Measurements from ENCODE around the gene NSF. TPM values are rescaled to one million over a fixed set of nuclear protein-coding genes. Genes with fewer than 3 reads are reported as not detected.
"Not testable (repeated sequence)": the region's sequence is repeated elsewhere in the genome, so short reads cannot be mapped to it uniquely, and the experiment has no call there.

Gene NSF
- total RNA-seq, 4 donors from 2014 or later = 20.9 to 30.8 (median 24.5) TPM

DNA sequence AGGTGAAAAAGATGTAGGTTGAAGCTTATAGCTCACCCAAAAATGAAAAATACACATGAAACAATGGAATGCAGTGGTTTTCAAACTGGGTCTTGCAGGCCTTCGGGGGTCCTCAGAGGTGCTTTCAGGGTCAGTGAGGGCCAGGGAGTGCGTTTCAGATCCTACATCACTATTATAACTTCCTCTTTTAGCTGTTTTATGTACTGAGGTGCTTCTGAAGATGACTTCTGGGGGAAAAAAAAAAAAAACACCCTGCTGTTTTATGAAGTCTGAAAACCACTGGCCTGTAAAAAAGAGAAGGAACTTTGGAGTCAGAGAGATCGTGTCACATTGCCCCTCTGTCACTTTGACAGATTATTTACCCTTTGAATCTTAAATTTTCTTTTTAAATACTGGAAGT is 102.8 kb downstream of the NSF start:
- H3K9me3 ChIP-seq; H3K27ac ChIP-seq; H3K36me3 ChIP-seq; DNase-seq; H3K4me3 ChIP-seq; intact Hi-C loops (cut with DNase I); H3K27me3 ChIP-seq; H3K4me1 ChIP-seq: not testable (repeated sequence)
- WGBS, 2 donors = 79 to 93% methylated on average over 2 to 3 of the region's 3 CpGs

DNA sequence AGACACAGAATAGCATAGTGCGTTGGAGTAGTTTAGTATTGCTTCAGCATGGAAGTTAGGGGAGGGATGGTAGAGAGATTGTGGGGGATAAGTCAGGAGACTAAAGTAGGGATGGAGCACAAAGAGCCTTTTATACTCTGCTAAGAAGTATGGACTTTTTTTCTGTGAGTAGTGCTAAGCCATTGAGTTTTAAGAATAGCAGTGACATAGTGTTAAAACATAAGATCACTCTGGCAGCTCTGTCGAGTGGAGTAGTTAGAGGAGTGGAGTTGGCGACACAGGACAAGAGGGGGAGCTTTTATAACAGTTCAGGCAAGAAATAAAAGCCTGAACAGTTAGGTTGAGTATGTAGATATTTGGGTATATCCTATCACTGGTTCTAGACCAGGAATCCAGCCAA is 106.1 kb downstream of the NSF start:
- DNase-seq; H3K27ac ChIP-seq; H3K9me3 ChIP-seq; H3K4me3 ChIP-seq; H3K4me1 ChIP-seq; H3K36me3 ChIP-seq; H3K27me3 ChIP-seq; intact Hi-C loops (cut with DNase I): not testable (repeated sequence)
- WGBS, 2 donors = no CpG with 5 or more reads among the region's 3 CpGs

GRCh38 chr17:46699014-46699413 is 108.5 kb downstream of the NSF start:
- H3K4me3 ChIP-seq; H3K9me3 ChIP-seq; H3K27me3 ChIP-seq; H3K4me1 ChIP-seq; H3K27ac ChIP-seq; H3K36me3 ChIP-seq; intact Hi-C loops (cut with DNase I); DNase-seq: not testable (repeated sequence)
- no CpG with 5 or more reads among the region's 2 CpGs for WGBS, 2 donors

- no peaks in the 10 kb centered on the region for H3K27me3 ChIP-seq
- H3K36me3 ChIP-seq = peaks cover 0 to 53% (median 5%) of the 10 kb centered on the region in 3 donors
- DNase-seq = no peak
- no peak overlapping the region for H3K4me3 ChIP-seq
- H3K4me1 ChIP-seq = peaks cover 0 to 14% (median 0%) of the 10 kb centered on the region in 3 donors
- intact Hi-C loops (cut with DNase I) = no loop called here
- no peak overlapping the region for H3K27ac ChIP-seq
- 89 to 93% methylated on average over 1 to 4 of the region's 4 CpGs for WGBS, 2 donors
- TF ChIP-seq POLR2A (IDR thresholded peaks at IDR 0.05) (no peak), CTCF (IDR thresholded peaks at IDR 0.05) (no peak)
- H3K9me3 ChIP-seq = no peaks in the 10 kb centered on the region
These were observed 127.5 kb downstream of the NSF start for GRCh38 chr17:46717999-46718398.

DNA sequence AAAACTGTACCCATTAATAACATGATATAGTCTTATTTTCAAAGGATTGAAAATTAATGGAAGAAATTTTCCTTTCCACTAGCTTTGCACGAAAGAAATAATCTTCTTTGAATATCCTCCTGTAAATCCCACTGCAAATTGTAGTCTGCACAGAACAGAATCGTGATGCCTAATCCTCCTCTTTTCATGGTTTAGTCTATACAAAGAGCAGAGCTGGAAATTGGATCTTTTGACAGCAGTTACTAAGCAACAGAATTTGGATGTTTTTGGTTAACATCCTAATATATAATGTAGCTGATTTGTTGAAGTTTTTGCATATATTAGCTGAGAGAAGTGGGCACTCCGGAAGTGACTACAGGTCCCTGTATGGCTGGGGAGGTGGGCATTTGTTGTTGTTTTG is 129.4 kb downstream of the NSF start:
- WGBS, 2 donors = 51 to 65% methylated on average over 3 of the region's 3 CpGs
- intact Hi-C loops (cut with DNase I) = no loop called here

DNA sequence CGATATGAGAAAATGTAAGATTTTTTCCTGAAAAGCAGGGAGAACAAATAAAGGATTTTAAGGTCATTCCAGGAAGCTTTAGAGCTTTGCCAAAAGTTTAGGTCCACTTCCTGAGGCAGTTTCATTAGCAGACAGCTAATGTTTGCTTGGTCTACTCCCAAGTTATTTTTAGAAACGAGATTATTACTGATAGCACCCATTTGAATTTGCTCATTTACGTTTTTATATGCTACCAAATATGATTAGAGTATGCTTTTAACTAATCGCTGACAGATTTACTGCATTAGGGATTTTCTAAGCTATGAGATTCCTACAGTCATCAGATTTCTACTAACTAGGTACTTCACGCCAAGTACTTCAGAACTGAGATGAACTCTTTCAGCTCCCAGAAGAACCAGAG is 129.9 kb downstream of the NSF start:
- no peak overlapping the region for H3K4me3 ChIP-seq
- no peak for TF ChIP-seq POLR2A (IDR thresholded peaks at IDR 0.05)
- no peak for TF ChIP-seq CTCF (IDR thresholded peaks at IDR 0.05)
- H3K4me1 ChIP-seq = peaks cover 0 to 20% (median 0%) of the 10 kb centered on the region in 3 donors
- peaks cover 0 to 32% (median 5%) of the 10 kb centered on the region in 3 donors for H3K36me3 ChIP-seq
- WGBS, 2 donors = 40 to 68% methylated on average over 5 of the region's 5 CpGs
- H3K27me3 ChIP-seq = no peaks in the 10 kb centered on the region
- no peak for DNase-seq
- no peaks in the 10 kb centered on the region for H3K9me3 ChIP-seq
- intact Hi-C loops (cut with DNase I) = no loop called here
- no peak overlapping the region for H3K27ac ChIP-seq

More for the DNA sequence above, 129.4 kb downstream of the NSF start:
- DNase-seq = no peak
- no peaks in the 10 kb centered on the region for H3K27me3 ChIP-seq
- no peak overlapping the region for H3K4me3 ChIP-seq
- H3K4me1 ChIP-seq = peaks cover 0 to 20% (median 0%) of the 10 kb centered on the region in 3 donors
- TF ChIP-seq CTCF (IDR thresholded peaks at IDR 0.05) = no peak
- TF ChIP-seq POLR2A (IDR thresholded peaks at IDR 0.05) = no peak
- no peak overlapping the region for H3K27ac ChIP-seq
- H3K9me3 ChIP-seq = no peaks in the 10 kb centered on the region
- peaks cover 0 to 34% (median 5%) of the 10 kb centered on the region in 3 donors for H3K36me3 ChIP-seq

DNA sequence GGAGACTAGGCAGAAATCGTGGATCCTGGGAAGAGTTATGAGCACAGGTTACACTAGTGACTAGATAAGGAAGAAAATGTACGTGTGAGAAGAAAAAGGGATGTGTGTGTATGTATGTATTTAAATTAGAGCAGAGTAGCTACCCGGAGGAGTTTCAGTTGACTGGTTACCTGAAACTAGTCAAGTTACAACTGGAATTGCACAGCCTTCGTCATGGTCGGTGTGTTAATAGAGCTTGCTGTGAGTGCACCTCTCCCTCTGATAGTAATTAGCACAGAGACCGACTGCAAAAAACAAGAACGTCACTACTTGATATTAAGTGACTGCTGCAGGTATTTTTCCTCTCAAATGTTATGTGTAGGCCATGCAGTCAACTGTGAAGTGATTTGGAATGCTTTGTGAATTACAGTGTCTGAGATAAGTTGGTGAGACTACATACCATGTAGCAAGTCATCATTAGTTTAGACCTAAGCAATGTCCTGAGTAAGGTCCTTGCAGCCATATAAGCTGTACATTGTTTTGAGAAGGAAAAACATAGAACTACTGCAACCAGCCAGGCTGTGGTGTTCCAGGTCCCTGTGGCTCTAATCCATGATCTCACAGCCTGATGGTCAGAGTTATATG is 132.3 kb downstream of the NSF start:
- no peaks in the 10 kb centered on the region for H3K9me3 ChIP-seq
- peaks cover 0 to 28% (median 3%) of the 10 kb centered on the region in 3 donors for H3K36me3 ChIP-seq
- peak overlapping the region; percentile 35 to 73 (median 42) for H3K27ac ChIP-seq
- no peak for TF ChIP-seq CTCF (IDR thresholded peaks at IDR 0.05)
- no peak for TF ChIP-seq POLR2A (IDR thresholded peaks at IDR 0.05)
- H3K4me1 ChIP-seq = peaks cover 0 to 20% (median 0%) of the 10 kb centered on the region in 3 donors
- H3K4me3 ChIP-seq = no peak overlapping the region
- DNase-seq = no peak
- no peaks in the 10 kb centered on the region for H3K27me3 ChIP-seq
- WGBS, 2 donors = 20 to 55% methylated on average over 7 of the region's 7 CpGs
- intact Hi-C loops (cut with DNase I) = no loop called here
